ENCODE data around the gene CCDC12.
A peak's percentile ranks its signal among the peaks of the same experiment; 100 is the strongest.

The CCDC12 gene

GRCh38 chr3:46955801-46956259 lies 20.7 kb downstream of the CCDC12 start:
- H3K4me3 ChIP-seq (ENCODE audit: low read depth, low read length) = no peak overlapping the region
- DNase-seq (ENCODE audit: low read depth) = no peak
- TF ChIP-seq CTCF (IDR thresholded peaks at IDR 0.05; ENCODE audit: low read depth, low read length, missing control alignments) = no peak

GRCh38 chr3:46955157-46955556 lies 21.4 kb downstream of the CCDC12 start:
- no peak overlapping the region for H3K4me3 ChIP-seq (ENCODE audit: low read depth, low read length)
- no peak for TF ChIP-seq CTCF (IDR thresholded peaks at IDR 0.05; ENCODE audit: low read depth, low read length, missing control alignments)
- no peak for DNase-seq (ENCODE audit: low read depth)

- TF ChIP-seq CTCF (IDR thresholded peaks at IDR 0.05; ENCODE audit: low read depth, low read length, missing control alignments) = no peak
- H3K4me3 ChIP-seq (ENCODE audit: low read depth, low read length) = 0 out of 2 replicates have a peak overlapping the region, but pooled peaks have one; percentile 1
- DNase-seq (ENCODE audit: low read depth) = no peak
Observed at GRCh38 chr3:46954178-46954577, 22.4 kb downstream of the CCDC12 start.

GRCh38 chr3:46953234-46954010 lies 23.1 kb downstream of the CCDC12 start:
- H3K4me3 ChIP-seq (ENCODE audit: low read depth, low read length) = no peak overlapping the region
- no peak for TF ChIP-seq CTCF (IDR thresholded peaks at IDR 0.05; ENCODE audit: low read depth, low read length, missing control alignments)
- DNase-seq (ENCODE audit: low read depth) = no peak

- DNase-seq (ENCODE audit: low read depth) = no peak
- no peak overlapping the region for H3K4me3 ChIP-seq (ENCODE audit: low read depth, low read length)
- no peak for TF ChIP-seq CTCF (IDR thresholded peaks at IDR 0.05; ENCODE audit: low read depth, low read length, missing control alignments)
Observed at GRCh38 chr3:46952813-46953212, 23.7 kb downstream of the CCDC12 start.

- no peak overlapping the region for H3K4me3 ChIP-seq (ENCODE audit: low read depth, low read length)
- TF ChIP-seq CTCF (IDR thresholded peaks at IDR 0.05; ENCODE audit: low read depth, low read length, missing control alignments) = no peak
- DNase-seq (ENCODE audit: low read depth) = no peak
Observed at GRCh38 chr3:46950650-46951241, 25.8 kb downstream of the CCDC12 start.
